ENCODE data around the gene TEX44.

Gene TEX44

GRCh38 chr2:231634951-231635875, 42.5 kb downstream of the TEX44 start:
- peak; percentile 25 for FAIRE-seq

- FAIRE-seq, result no peak
Measured at GRCh38 chr2:231640241-231640640, 47.6 kb downstream of the TEX44 start.

GRCh38 chr2:231640641-231641111, 48.0 kb downstream of the TEX44 start:
- FAIRE-seq, result no peak

GRCh38 chr2:231642631-231643494, 50.2 kb downstream of the TEX44 start:
- FAIRE-seq, result peak; percentile 98

- no peak for FAIRE-seq
Measured at GRCh38 chr2:231643495-231643888, 50.8 kb downstream of the TEX44 start.

All from G401.6 (cell line).